HEK293 (cell line): Measurements from ENCODE around the gene SLC14A1.

ENCODE experiments used
- CTCF ChIA-PET: fragments of 350-600 bp; formaldehyde crosslinking; extraction: SDS; loops from one replicate; lab custom pipeline; 2021; ENCODE audit warnings: antibody characterized with exemption; lab: Yijun Ruan, JAX
- POLR2A ChIA-PET: fragments of 300-600 bp; formaldehyde crosslinking; extraction: SDS; loops from one replicate; lab custom pipeline; 2020; ENCODE audit warnings: antibody characterized with exemption, inconsistent platforms; lab: Yijun Ruan, JAX
- H3K27ac ChIP-seq: fragments of 200-500 bp; sonication (Bioruptor generic); 2 replicates; pipeline ENCODE4 v1.5.1; 2014; ENCODE audit warnings: low read depth, low read length, control low read depth, inconsistent platforms; ENCODE audit errors: extremely low read depth
- H3K36me3 ChIP-seq, 2 experiments: fragments of 200-500 bp in 1 of 2; sonication (Bioruptor generic) in 1 of 2; 1 replicate in 1 of 2; 2 replicates in 1 of 2; pipeline ENCODE4 v1.5.1; 2014 to 2017; ENCODE audit warnings: inconsistent platforms in 2 of 2, low read length in 2 of 2; ENCODE audit not compliant: control insufficient read depth in 2 of 2, insufficient read depth in 1 of 2
- H3K4me1 ChIP-seq: fragments of 200-500 bp; sonication (Bioruptor generic); 2 replicates; pipeline ENCODE4 v1.5.1; 2014; ENCODE audit warnings: mild to moderate bottlenecking, low read length, inconsistent platforms; ENCODE audit not compliant: control insufficient read depth, insufficient read depth
- H3K4me3 ChIP-seq: 2 replicates; pipeline ENCODE4 v1.5.1; 2011; ENCODE audit warnings: low read depth, mild to moderate bottlenecking, control low read depth, low read length, moderate library complexity
- H3K9me3 ChIP-seq: fragments of 200-500 bp; sonication (Bioruptor generic); 2 replicates; pipeline ENCODE4 v1.5.1; 2014; ENCODE audit warnings: low read depth, low read length, inconsistent platforms; ENCODE audit not compliant: control insufficient read depth, insufficient read depth
- BCL11A ChIP-seq: fragments of 450-650 bp; formaldehyde crosslinking; IDR thresholded peaks from 2 replicates; pipeline ENCODE4 v1.5.1; 2016; ENCODE audit warnings: low read depth, missing biosample characterization, missing genetic modification characterization
- HIC1 ChIP-seq: fragments of 450-650 bp; formaldehyde crosslinking; IDR thresholded peaks from 2 replicates; pipeline ENCODE4 v1.5.1; 2016; ENCODE audit warnings: missing biosample characterization, missing genetic modification characterization
- HOXC10 ChIP-seq: sonication (generic); formaldehyde crosslinking; IDR thresholded peaks from 2 replicates; pipeline ENCODE4 v1.8.1; 2023; ENCODE audit warnings: mild to moderate bottlenecking, missing genetic modification reagents
- IKZF3 ChIP-seq: fragments of 450-650 bp; IDR thresholded peaks from 2 replicates; pipeline ENCODE4 v1.5.0; 2018; ENCODE audit warnings: missing biosample characterization, mild to moderate bottlenecking, missing genetic modification characterization, moderate library complexity
- KLF1 ChIP-seq: fragments of 450-650 bp; formaldehyde crosslinking; IDR thresholded peaks from 2 replicates; pipeline ENCODE4 v1.5.1; 2016; ENCODE audit warnings: missing biosample characterization, missing genetic modification characterization
- PRDM10 ChIP-seq: fragments of 450-650 bp; formaldehyde crosslinking; IDR thresholded peaks from 2 replicates; pipeline ENCODE4 v1.5.1; 2016; ENCODE audit warnings: missing biosample characterization, missing genetic modification characterization
- SP3 ChIP-seq: fragments of 450-650 bp; formaldehyde crosslinking; IDR thresholded peaks from 2 replicates; pipeline ENCODE4 v1.5.1; 2016; ENCODE audit warnings: missing biosample characterization, missing genetic modification characterization
- ZNF146 ChIP-seq: fragments of 450-650 bp; formaldehyde crosslinking; IDR thresholded peaks from 2 replicates; pipeline ENCODE4 v1.5.1; 2016; ENCODE audit warnings: missing biosample characterization, missing genetic modification characterization
- ZNF211 ChIP-seq: fragments of 450-650 bp; formaldehyde crosslinking; IDR thresholded peaks from 2 replicates; pipeline ENCODE4 v1.5.1; 2016; ENCODE audit warnings: low read depth, missing biosample characterization, missing genetic modification characterization
- ZNF26 ChIP-seq: fragments of 450-650 bp; formaldehyde crosslinking; IDR thresholded peaks from 2 replicates; pipeline ENCODE4 v1.5.1; 2016; ENCODE audit warnings: missing biosample characterization, missing genetic modification characterization
- ZNF391 ChIP-seq: fragments of 450-650 bp; formaldehyde crosslinking; IDR thresholded peaks from 2 replicates; pipeline ENCODE4 v1.5.1; 2016; ENCODE audit warnings: low read depth, missing biosample characterization, missing genetic modification characterization, borderline replicate concordance
- ZNF521 ChIP-seq: fragments of 450-650 bp; formaldehyde crosslinking; IDR thresholded peaks from 2 replicates; pipeline ENCODE4 v1.5.1; 2017; ENCODE audit warnings: missing biosample characterization, mild to moderate bottlenecking, missing genetic modification characterization
- ZNF560 ChIP-seq: fragments of 450-650 bp; formaldehyde crosslinking; IDR thresholded peaks from 2 replicates; pipeline ENCODE4 v1.5.1; 2017; ENCODE audit warnings: missing biosample characterization, missing genetic modification characterization, borderline replicate concordance
- ZNF580 ChIP-seq: fragments of 450-650 bp; formaldehyde crosslinking; IDR thresholded peaks from 2 replicates; pipeline ENCODE4 v1.5.1; 2016; ENCODE audit warnings: missing biosample characterization, missing genetic modification characterization
- ZNF585B ChIP-seq: fragments of 450-650 bp; formaldehyde crosslinking; IDR thresholded peaks from 2 replicates; pipeline ENCODE4 v1.5.1; 2016; ENCODE audit warnings: missing biosample characterization, missing genetic modification characterization
- ZNF670 ChIP-seq: fragments of 450-650 bp; formaldehyde crosslinking; IDR thresholded peaks from 2 replicates; pipeline ENCODE4 v1.5.1; 2016; ENCODE audit warnings: missing biosample characterization, missing genetic modification characterization, low read depth
- ZNF692 ChIP-seq: fragments of 450-650 bp; formaldehyde crosslinking; IDR thresholded peaks from 2 replicates; pipeline ENCODE4 v1.5.1; 2016; ENCODE audit warnings: missing biosample characterization, missing genetic modification characterization
- ZNF768 ChIP-seq: fragments of 450-650 bp; formaldehyde crosslinking; IDR thresholded peaks from 2 replicates; pipeline ENCODE4 v1.5.1; 2018; ENCODE audit warnings: missing biosample characterization, mild to moderate bottlenecking, missing genetic modification characterization
- ZNF843 ChIP-seq: fragments of 450-650 bp; formaldehyde crosslinking; IDR thresholded peaks from 2 replicates; pipeline ENCODE4 v1.5.1; 2016; ENCODE audit warnings: missing biosample characterization, missing genetic modification characterization

The SLC14A1 gene

GRCh38 chr18:45793264-45793965 lies 69.4 kb downstream of the SLC14A1 start:
- no peaks in the 10 kb centered on the region for H3K4me1 ChIP-seq
- CTCF ChIA-PET, result no interaction called here
- POLR2A ChIA-PET, result no interaction called here
- TF ChIP-seq KLF1 (tag by site-specific recombination) (no peak), ZNF585B (tag by site-specific recombination) (no peak), HOXC10 (CRISPR knock-in tag) (no peak), ZNF692 (tag by site-specific recombination) (no peak), ZNF211 (tag by site-specific recombination) (no peak), ZNF26 (tag by site-specific recombination) (no peak), ZNF146 (tag by site-specific recombination) (no peak), BCL11A (tag by site-specific recombination) (no peak), ZNF391 (tag by site-specific recombination) (no peak), IKZF3 (no peak), ZNF768 (tag by site-specific recombination) (no peak), ZNF580 (tag by site-specific recombination) (no peak), ZNF560 (tag by site-specific recombination) (no peak), ZNF670 (tag by site-specific recombination) (no peak), SP3 (tag by site-specific recombination) (no peak), PRDM10 (no peak), HIC1 (no peak), ZNF521 (tag by site-specific recombination) (no peak), ZNF843 (tag by site-specific recombination) (no peak)
- no peaks in the 10 kb centered on the region for H3K9me3 ChIP-seq
- no peak overlapping the region for H3K27ac ChIP-seq
- H3K4me3 ChIP-seq, result no peak overlapping the region
- H3K36me3 ChIP-seq, result no peaks in the 10 kb centered on the region
